ENCODE results near the gene ANKS1B.

ANKS1B gene

DNA sequence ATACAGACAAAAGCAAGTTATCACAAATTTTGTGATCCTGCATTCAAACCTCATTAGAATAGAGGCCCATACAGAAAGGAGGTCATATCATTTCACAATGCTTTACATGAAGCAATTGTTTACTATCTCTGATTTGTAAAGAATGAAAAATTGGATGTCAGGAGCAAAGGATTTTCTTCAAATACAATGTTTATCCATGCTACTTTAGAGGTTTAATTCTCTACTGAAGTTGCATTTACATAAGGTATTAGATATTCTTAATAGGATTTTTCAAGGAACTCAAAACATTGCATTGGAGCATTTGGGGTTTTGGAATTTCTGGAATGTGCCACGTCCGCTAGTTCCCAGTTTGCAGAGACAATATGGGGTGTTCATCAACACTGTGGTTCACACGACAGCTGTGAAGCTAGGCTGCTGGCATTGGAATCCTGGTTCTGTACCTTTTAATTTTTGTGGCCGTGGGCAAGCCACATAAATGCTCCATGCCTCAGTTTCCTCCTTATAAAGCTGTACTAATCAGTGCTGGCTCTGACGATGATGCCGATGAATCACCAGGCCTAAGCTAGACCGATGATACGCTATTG is 1164.8 kb downstream of the ANKS1B start:
- no peak for TF ChIP-seq CTCF (IDR thresholded peaks at IDR 0.05)

DNA sequence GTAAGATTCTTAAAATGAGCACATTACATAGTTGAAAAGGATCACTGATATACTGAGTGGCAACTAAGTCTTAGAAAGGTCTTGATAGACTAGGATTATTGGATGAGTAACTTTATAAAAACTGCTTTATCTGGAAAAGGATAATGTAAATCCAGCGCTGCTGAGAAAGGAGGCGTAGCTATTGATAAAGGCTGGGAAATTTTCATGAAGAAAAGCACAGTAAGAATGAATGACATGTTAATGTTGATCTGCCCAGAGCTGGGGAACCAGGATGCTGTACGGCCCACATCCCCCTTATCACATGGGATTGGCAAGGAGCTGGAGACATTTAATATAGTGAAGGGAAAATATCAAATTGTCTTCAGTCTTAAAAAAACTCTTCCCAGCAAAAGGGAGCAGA is 1165.7 kb downstream of the ANKS1B start:
- TF ChIP-seq CTCF (IDR thresholded peaks at IDR 0.05): no peak

DNA sequence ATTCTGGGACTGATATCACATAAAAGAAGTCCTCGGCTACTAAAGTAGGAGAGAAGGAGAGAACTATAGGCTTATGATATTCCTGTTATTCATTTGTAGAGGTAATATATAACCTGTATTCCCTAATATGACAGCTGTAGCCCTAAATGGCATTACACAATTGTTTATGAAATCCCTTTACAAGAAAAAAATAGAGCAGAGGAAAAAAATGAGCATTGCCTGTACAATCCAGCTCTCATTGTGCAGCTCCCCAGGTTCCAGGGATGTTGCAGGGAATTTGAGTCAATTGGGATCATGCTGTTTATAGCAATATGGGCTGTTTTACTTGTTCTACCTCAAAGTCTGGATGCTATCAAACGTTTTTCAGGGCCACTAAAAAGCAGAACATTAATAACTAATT is 1166.5 kb downstream of the ANKS1B start:
- no peak for TF ChIP-seq CTCF (IDR thresholded peaks at IDR 0.05)

GRCh38 chr12:98817742-98818141 is 1167.0 kb downstream of the ANKS1B start:
- TF ChIP-seq CTCF (IDR thresholded peaks at IDR 0.05): no peak

GRCh38 chr12:98816720-98817119 is 1168.0 kb downstream of the ANKS1B start:
- no peak for TF ChIP-seq CTCF (IDR thresholded peaks at IDR 0.05)

DNA sequence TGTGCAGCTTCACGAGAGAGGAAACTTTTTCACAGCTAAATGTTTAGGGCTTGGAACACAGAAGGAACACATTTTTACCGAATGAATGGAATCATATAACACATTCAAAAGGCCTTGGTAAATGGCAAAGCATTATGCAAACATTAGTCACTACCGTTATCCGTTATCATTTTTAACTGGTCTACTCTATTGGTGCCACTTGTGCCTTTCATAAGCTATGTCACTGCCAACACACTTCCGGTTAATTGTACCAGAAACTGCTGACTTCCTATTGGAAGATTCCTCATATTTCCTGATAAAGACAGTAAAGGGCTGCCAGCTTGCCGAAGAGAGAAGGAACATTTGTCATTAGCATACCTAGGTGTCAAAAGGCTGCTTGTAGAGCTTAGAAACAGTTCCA is 1170.5 kb downstream of the ANKS1B start:
- TF ChIP-seq CTCF (IDR thresholded peaks at IDR 0.05): no peak

DNA sequence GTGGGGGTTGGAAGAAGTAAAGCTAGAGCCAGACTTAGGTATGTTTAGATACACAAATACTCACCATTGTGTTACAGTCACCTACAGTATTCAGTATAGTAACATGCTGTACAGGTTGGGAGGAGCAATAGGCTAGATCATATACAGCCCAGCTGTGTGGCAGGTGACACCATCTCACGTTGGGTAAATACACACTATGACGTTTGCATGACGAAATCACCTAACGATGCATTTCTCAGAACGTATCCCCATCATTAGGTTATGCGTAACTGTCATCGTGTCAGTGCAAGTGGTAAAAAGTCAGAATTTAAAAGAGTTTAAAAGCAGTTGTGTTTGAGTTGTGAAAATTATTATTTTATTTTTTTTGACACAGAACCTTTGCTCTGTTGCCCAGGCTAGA is 1172.5 kb downstream of the ANKS1B start:
- TF ChIP-seq CTCF (IDR thresholded peaks at IDR 0.05): no peak

DNA sequence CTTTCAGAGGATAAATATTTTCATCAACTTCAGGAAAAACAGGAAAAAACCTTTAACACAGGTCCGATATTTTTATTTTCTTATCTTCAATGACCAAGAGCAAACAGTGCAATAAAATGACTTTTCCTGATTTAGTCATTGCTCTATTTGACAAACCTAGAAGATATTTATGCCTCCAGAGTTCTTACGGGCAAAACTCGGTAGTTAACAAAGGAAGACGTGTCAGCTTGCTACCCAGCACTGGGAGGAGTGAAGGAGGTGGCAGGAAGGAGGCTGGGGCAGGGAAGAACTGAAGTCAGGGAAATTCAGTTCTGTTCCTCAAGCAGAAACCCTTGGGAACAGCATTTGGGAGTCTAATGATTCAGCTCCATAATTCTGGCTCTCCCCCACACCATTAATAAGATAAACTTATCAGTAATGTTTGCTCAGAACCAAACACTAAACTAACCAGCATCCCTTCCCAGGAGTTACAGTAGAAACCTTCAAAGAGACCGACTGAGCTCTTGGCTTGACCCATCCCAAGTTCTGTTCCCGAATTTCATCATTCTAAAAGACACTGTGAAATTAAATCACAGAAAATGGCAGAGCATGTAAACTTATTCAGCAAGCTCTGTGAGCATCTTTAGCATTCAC is 1176.4 kb downstream of the ANKS1B start:
- TF ChIP-seq CTCF (IDR thresholded peaks at IDR 0.05): no peak
